ENCODE results near the gene NSD1.

DNA sequence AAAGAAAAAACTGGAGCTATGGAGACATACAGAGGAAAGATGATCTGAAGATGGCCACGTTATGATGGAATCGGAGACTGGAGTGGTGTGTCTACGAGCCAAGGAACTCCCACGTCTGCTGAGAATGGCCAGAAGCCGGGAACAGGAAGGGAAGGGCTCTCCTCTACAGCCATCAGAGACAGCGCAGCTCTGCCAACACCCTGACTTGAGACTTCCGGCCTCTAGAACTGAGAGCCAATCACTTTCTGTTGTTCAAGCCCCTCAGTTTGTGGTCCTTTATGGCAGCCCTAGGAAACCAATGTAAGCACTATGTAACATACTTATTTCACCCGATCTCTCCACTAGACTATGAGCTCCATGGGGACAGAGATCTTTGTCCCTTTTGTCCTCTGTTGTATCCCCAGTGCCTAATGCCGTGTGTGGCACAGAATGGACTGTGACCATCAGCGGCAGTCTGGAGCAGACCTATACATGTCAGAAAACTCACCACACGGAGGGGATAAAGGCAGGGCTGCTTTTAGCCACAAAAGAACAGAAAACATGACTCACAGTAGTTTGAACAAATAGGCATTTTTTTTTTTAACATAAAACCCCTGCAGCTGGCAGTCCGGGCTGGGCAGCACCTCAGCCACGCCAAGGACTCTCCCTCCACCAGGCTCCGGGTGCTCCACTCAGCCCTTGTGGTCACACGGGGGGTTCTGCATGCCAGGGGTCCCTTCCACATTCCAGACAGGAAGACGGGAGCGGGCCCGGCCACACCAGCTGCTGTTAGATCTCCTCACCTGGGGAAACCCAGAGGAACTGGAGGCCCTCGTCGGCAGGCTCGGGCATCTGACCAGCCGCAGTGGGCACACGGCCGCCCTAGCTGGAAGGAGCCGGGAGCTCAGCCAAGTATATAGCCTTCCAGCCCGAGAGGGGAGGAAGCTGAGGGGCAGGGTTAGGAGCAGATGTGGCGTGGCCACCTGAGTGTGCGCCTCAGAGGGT is 194.3 kb downstream of the NSD1 start:
- TF ChIP-seq, protein P1, sequence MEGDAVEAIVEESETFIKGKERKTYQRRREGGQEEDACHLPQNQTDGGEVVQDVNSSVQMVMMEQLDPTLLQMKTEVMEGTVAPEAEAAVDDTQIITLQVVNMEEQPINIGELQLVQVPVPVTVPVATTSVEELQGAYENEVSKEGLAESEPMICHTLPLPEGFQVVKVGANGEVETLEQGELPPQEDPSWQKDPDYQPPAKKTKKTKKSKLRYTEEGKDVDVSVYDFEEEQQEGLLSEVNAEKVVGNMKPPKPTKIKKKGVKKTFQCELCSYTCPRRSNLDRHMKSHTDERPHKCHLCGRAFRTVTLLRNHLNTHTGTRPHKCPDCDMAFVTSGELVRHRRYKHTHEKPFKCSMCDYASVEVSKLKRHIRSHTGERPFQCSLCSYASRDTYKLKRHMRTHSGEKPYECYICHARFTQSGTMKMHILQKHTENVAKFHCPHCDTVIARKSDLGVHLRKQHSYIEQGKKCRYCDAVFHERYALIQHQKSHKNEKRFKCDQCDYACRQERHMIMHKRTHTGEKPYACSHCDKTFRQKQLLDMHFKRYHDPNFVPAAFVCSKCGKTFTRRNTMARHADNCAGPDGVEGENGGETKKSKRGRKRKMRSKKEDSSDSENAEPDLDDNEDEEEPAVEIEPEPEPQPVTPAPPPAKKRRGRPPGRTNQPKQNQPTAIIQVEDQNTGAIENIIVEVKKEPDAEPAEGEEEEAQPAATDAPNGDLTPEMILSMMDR (IDR thresholded peaks at IDR 0.05; ENCODE audit: low read depth, low read length, poor library complexity, severe bottlenecking), result no peak
- no peak for TF ChIP-seq EZH2phosphoT487 (IDR thresholded peaks at IDR 0.05; ENCODE audit: borderline replicate concordance, low read length)

Measured in DOHH2 (cell line).